Keratinocyte (primary cell): ENCODE measurements around the gene SPPL2B. TPM values are rescaled to one million over a fixed set of nuclear protein-coding genes. Genes with fewer than 3 reads are reported as not detected.

Experiments used
- DNase-seq: peaks from one replicate; pipeline ENCODE4 v3.0.0-alpha.2; 2011; ENCODE audit warnings: low read depth, missing footprints, low spot score
- FAIRE-seq: peaks from 2 replicates; lab custom pipeline; 2011; peaks lifted over from hg19 to GRCh38; lab: Jason Lieb, UNC
- H2AFZ ChIP-seq: 2 replicates; pipeline ENCODE4 v1.6.0; 2012; ENCODE audit warnings: low read length, control low read depth, inconsistent platforms; ENCODE audit not compliant: control insufficient read depth
- H3K27ac ChIP-seq: 2 replicates; pipeline ENCODE4 v1.5.1; 2011; ENCODE audit warnings: low read length; ENCODE audit not compliant: control insufficient read depth, insufficient read depth
- H3K27me3 ChIP-seq: 3 replicates; pipeline ENCODE4 v1.6.0; 2011; ENCODE audit warnings: low read length; ENCODE audit not compliant: control insufficient read depth, insufficient read depth; ENCODE audit errors: extremely low read depth
- H3K36me3 ChIP-seq, 2 experiments: 2 replicates in 1 of 2; 3 replicates in 1 of 2; pipeline ENCODE4 v1.5.1; 2011; ENCODE audit warnings: low read length in 2 of 2, mild to moderate bottlenecking in 1 of 2; ENCODE audit not compliant: control insufficient read depth in 2 of 2, insufficient read depth in 2 of 2; ENCODE audit errors: extremely low read depth in 1 of 2
- H3K4me1 ChIP-seq: 3 replicates; pipeline ENCODE4 v1.5.1; 2011; ENCODE audit warnings: low read length; ENCODE audit not compliant: control insufficient read depth, insufficient read depth; ENCODE audit errors: extremely low read depth
- H3K4me2 ChIP-seq: 3 replicates; pipeline ENCODE4 v1.6.0; 2011; ENCODE audit warnings: low read depth, low read length; ENCODE audit not compliant: control insufficient read depth, insufficient read depth; ENCODE audit errors: extremely low read depth
- H3K4me3 ChIP-seq, 3 experiments: fragments of 200-600 bp in 1 of 3; sonication (generic) in 1 of 3; 2 replicates in 2 of 3; 3 replicates in 1 of 3; pipeline ENCODE4 v1.5.1; 2011 to 2016; ENCODE audit warnings: low read length in 3 of 3, mild to moderate bottlenecking in 3 of 3, control low read depth in 2 of 3, inconsistent platforms in 1 of 3, low read depth in 1 of 3, mixed read lengths in 1 of 3, mixed run types in 1 of 3, moderate library complexity in 1 of 3; ENCODE audit not compliant: control insufficient read depth in 2 of 3, insufficient read depth in 2 of 3; ENCODE audit errors: extremely low read depth in 1 of 3
- H3K79me2 ChIP-seq: 2 replicates; pipeline ENCODE4 v1.6.0; 2012; ENCODE audit warnings: low read length; ENCODE audit not compliant: control insufficient read depth, insufficient read depth
- H3K9ac ChIP-seq: 3 replicates; pipeline ENCODE4 v1.6.0; 2011; ENCODE audit warnings: low read length; ENCODE audit not compliant: control insufficient read depth, insufficient read depth; ENCODE audit errors: extremely low read depth
- H3K9me1 ChIP-seq: 3 replicates; pipeline ENCODE4 v1.6.0; 2011; ENCODE audit warnings: low read length; ENCODE audit not compliant: control insufficient read depth, insufficient read depth; ENCODE audit errors: extremely low read depth
- H3K9me3 ChIP-seq: 2 replicates; pipeline ENCODE4 v1.5.1; 2012; ENCODE audit warnings: low read depth, low read length; ENCODE audit not compliant: control insufficient read depth
- H4K20me1 ChIP-seq: 3 replicates; pipeline ENCODE4 v1.6.0; 2011; ENCODE audit warnings: low read length; ENCODE audit not compliant: control insufficient read depth, insufficient read depth; ENCODE audit errors: extremely low read depth
- EZH2 ChIP-seq: IDR thresholded peaks from one replicate; pipeline ENCODE4 v1.6.1; 2012; ENCODE audit warnings: inconsistent platforms, mild to moderate bottlenecking, low read length, moderate library complexity
- dilution Hi-C: fragments of 300-500 bp; cut with MboI; formaldehyde crosslinking; loops from one replicate; pipeline ENCODE4 v1.7.0; 2020; ENCODE audit warnings: low sequenced_read_pairs; ENCODE audit not compliant: extremely low pct_ligation_motif_present
- polyA plus RNA-seq, 5 experiments: library from polyadenylated mRNA; depleted of rRNA in 3 of 5; stranded (reverse) in 3 of 5; stranded (forward) in 1 of 5; unstranded in 1 of 5; fragments of >200 nt; gene quantifications; 1 replicate in 1 of 5; 2 replicates in 3 of 5; 3 replicates in 1 of 5; pipeline versions ENCODE4 v1.2.1 to v1.2.3, GENCODE V29; 2011 to 2012; ENCODE audit warnings: missing spikeins in 2 of 5, low read depth in 1 of 5, low replicate concordance in 1 of 5
- TF ChIP-seq, protein P1 (sequence below), 3 experiments: IDR thresholded peaks in 1 of 3; conservative IDR thresholded peaks in 1 of 3; optimal IDR thresholded peaks in 1 of 3; 2 replicates in 2 of 3; 3 replicates in 1 of 3; pipeline versions ENCODE3 to v1.5.1; 2011; ENCODE audit warnings: low read length in 3 of 3, mild to moderate bottlenecking in 3 of 3, moderate library complexity in 2 of 3, control low read depth in 1 of 3, inconsistent platforms in 1 of 3; ENCODE audit not compliant: insufficient read depth in 2 of 3; ENCODE audit errors: extremely low read depth in 1 of 3

Gene SPPL2B
- polyA plus RNA-seq, 1 donor (not counting 4 experiments of a cell fraction or from before 2014, with no cell fraction given): 9.3 TPM

DNA sequence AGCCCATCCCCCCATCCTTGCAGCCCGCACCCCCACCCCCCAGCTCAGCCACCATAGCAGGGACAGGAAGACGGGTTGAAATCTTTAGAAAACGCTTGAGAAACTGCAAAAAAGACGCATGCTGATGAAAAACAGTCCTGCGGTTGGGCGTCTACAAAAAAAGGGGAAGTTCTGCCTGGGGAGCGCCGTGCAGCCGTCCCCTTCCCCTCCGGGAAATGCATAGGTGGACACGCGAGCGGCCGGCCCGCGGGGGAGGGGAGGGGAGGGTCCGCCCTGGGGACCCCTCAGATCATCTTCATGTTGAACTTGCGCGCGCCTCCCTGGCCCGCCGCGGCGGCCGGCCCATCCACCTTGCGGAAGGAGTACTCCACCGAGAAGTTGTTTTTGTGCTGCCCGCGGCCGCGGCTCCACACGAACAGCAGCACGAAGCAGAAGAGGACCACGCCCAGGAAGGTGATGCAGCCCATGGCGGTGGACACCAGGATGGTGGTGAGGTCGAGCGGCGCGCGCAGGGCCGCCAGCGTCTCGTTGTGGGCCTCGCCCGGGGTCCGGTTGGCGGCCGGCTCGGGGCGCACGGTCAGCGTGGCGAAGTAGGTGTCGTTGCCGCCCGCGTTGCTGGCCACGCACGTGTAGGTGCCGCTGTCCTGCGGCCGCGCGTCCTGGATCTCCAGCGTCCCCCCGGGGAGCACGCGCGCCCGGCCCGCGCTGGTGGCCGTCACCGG is 38.6 kb upstream of the SPPL2B start:
- no peak overlapping the region for H3K9ac ChIP-seq
- no peak overlapping the region for H3K27ac ChIP-seq
- DNase-seq: no peak
- FAIRE-seq: no peak
- peaks cover 70% of the 10 kb centered on the region for H3K27me3 ChIP-seq
- no peaks in the 10 kb centered on the region for H4K20me1 ChIP-seq
- no peaks in the 10 kb centered on the region for H3K9me3 ChIP-seq
- peak overlapping the region; percentile 5 for H2AFZ ChIP-seq
- H3K4me1 ChIP-seq: no peaks in the 10 kb centered on the region
- peak overlapping the region in 2 of 3 experiments; percentile 12 to 25 for H3K4me3 ChIP-seq
- H3K9me1 ChIP-seq: no peaks in the 10 kb centered on the region
- H3K4me2 ChIP-seq: peak overlapping the region; percentile 56
- H3K79me2 ChIP-seq: no peaks in the 10 kb centered on the region
- dilution Hi-C loops: no loop called here
- H3K36me3 ChIP-seq: no peaks in the 10 kb centered on the region
- TF ChIP-seq, protein P1, sequence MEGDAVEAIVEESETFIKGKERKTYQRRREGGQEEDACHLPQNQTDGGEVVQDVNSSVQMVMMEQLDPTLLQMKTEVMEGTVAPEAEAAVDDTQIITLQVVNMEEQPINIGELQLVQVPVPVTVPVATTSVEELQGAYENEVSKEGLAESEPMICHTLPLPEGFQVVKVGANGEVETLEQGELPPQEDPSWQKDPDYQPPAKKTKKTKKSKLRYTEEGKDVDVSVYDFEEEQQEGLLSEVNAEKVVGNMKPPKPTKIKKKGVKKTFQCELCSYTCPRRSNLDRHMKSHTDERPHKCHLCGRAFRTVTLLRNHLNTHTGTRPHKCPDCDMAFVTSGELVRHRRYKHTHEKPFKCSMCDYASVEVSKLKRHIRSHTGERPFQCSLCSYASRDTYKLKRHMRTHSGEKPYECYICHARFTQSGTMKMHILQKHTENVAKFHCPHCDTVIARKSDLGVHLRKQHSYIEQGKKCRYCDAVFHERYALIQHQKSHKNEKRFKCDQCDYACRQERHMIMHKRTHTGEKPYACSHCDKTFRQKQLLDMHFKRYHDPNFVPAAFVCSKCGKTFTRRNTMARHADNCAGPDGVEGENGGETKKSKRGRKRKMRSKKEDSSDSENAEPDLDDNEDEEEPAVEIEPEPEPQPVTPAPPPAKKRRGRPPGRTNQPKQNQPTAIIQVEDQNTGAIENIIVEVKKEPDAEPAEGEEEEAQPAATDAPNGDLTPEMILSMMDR (optimal IDR thresholded peaks at IDR 0.05 in 1 of 3, IDR thresholded peaks at IDR 0.05 in 1 of 3, conservative IDR thresholded peaks at IDR 0.05 in 1 of 3; ENCODE audit: extremely low read depth in 1 of 3, insufficient read depth in 2 of 3, low read length in 3 of 3): no peak
- TF ChIP-seq EZH2: peak; percentile 70

DNA sequence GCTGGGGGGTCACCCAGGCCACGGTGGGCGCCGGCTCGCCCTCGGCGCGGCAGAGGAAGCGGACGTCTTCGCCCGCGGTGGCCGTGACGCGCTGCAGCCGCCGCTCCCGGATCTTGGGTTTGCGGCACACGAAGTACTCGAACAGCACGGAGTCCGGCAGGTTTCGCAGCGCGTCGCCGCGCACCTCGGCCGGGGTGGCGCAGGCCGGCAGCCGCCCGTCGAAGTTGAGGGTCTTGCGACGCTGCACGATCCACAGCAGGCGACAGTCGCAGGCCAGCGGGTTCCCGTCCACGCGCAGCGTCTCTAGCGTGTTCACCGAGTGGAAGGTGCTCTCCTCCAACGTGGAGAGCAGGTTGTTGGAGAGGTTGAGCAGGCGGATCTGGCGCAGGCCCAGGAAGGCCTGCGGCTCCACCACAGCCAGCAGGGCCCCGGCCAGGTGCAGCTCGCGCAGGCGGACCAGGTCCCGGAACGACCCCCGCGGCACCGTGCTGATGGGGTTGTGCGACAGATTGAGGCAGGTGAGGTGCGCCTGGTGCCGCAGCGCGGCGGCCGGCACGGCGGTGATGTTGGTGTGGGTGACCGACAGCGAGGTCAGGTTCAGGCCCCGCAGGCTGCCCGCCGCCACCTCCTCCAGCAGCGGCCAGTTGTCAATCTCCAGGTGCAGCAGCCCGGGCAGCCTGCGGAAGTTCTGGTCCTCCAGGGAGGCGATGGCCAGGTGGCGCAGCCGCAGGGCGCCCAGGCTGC is 37.9 kb upstream of the SPPL2B start:
- Histone ChIP-seq H3K4me3 (no peak overlapping the region), H3K27me3 (peaks cover 77% of the 10 kb centered on the region)
- dilution Hi-C loops: no loop called here

More for the DNA sequence above, 37.9 kb upstream of the SPPL2B start:
- no peak for DNase-seq
- H2AFZ ChIP-seq: no peak overlapping the region
- TF ChIP-seq, protein P1 (optimal IDR thresholded peaks at IDR 0.05 in 1 of 3, IDR thresholded peaks at IDR 0.05 in 1 of 3, conservative IDR thresholded peaks at IDR 0.05 in 1 of 3; ENCODE audit: extremely low read depth in 1 of 3, insufficient read depth in 2 of 3, low read length in 3 of 3): no peak
- TF ChIP-seq EZH2: peak; percentile 2
- H3K36me3 ChIP-seq: no peaks in the 10 kb centered on the region
- no peaks in the 10 kb centered on the region for H3K4me1 ChIP-seq
- no peaks in the 10 kb centered on the region for H4K20me1 ChIP-seq
- no peak overlapping the region for H3K9ac ChIP-seq
- FAIRE-seq: no peak
- H3K27ac ChIP-seq: no peak overlapping the region
- H3K9me1 ChIP-seq: no peaks in the 10 kb centered on the region
- no peaks in the 10 kb centered on the region for H3K9me3 ChIP-seq
- peak overlapping the region; percentile 56 for H3K4me2 ChIP-seq
- no peaks in the 10 kb centered on the region for H3K79me2 ChIP-seq
